Activated effector memory CD4-positive, alpha-beta T cell treated with Interleukin-2 at 50 U/mL for 16 hours (primary cell): ENCODE measurements around the gene MOK.

Source experiments
- DNase-seq: peaks from one replicate; pipeline ENCODE4 v3.0.0-alpha.2; 2020

Gene MOK

GRCh38 chr14:102283631-102284129 is 21.3 kb downstream of the MOK start:
- DNase-seq, result no peak

DNA sequence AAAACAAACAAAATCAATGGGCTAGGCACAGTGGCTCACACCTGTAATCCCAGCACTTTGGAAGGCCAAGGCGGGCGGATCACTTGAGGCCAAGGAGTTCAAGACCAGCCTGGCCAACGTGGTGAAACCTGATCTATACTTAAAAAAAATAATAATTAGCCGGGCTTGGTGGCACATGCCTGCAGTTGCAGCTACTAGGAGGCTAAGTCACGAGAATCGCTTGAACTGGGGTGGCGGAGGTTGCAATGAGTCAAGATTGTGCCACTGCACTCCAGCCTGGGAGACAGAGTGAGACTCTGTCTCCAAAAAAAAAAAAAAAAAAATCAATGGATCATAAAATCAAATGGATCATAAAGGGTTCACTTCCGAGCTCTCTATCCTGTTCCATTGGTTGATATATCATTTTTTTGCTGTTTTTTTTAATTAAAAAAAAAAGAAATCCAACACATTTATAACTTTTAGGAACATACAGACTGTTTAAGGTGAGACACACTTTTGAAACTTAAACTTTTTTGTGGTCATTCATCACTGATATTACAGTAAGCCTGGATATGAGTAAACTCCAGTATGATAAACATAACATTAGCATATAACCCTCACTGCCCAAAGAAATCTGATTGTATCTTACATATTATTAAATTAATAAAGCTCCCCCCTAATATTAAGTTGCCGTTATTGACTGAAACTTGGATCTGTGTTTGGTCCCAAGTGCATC is 22.1 kb downstream of the MOK start:
- DNase-seq, result no peak

GRCh38 chr14:102280376-102280962 is 24.5 kb downstream of the MOK start:
- no peak for DNase-seq

- no peak for DNase-seq
Observed at GRCh38 chr14:102279688-102280348, 25.1 kb downstream of the MOK start.

GRCh38 chr14:102279282-102279681 is 25.7 kb downstream of the MOK start:
- no peak for DNase-seq

DNA sequence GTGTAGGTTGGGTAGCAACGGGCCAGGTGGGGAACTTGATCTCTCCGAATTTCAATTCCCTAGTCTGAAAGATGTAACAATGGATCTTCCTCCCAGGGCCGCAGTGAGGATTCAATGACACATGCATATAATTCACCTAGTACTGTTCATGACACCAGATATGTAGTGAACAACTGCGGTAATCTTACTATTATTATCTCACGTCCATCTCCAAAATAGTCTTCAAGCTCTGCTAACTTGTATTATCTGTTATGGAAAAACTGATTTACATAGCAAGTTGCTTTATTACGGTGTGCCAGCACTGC is 26.4 kb downstream of the MOK start:
- DNase-seq, result no peak

DNA sequence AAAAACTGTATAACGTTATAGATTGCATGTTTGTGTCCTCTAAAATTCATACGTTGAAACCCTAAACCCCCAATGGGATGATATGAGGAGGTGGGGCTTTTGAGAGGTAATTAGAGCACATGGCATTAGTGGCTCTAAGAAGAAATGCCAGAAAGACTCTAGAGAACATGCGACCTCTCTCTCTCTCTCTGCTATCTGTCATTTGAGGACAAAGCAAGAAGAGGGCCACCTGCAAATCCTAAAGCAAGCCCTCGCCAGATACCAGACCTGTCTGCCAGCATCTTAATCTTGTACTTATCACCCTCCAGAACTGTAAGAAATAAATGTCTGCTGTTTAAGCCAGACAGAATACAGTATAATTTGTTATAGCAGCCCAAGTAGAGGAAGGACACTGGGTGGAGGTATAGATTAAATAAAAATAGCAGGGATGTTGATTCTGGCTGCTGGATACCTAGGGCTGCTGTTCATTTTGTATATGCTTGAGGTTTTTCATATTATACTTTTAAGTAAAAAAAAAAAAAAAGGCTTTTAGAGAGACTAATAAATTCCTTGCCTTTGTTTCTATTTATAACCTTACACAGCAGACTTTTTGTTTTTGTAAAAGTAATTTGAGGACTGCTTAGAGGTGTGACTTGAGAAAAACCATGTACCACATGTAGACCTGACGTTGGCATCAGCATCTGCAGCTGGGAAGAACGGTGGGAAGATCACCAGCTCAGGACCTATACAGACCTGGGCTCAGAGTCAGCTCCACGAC is 26.9 kb downstream of the MOK start:
- DNase-seq, result no peak

DNA sequence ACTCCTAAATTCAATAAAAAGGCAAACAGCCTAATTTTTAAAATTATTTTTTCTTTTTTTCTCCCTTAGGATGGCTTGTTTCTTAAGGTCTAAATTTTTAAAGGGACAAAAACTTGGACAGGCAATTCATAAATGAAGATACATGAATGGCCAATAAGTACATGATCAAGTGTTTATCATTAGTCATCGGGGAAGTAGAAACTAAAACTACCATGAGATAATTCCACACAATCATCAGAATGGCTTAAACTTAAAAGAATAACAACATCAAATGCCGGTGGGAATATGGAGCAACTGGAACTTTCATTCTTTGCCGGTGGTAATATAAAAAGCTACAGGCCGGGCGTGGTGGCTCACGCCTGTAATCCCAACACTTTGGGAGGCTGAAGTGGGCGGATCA is 29.1 kb downstream of the MOK start:
- DNase-seq, result no peak

- no peak for DNase-seq
Observed at GRCh38 chr14:102272392-102272791, 32.6 kb downstream of the MOK start.

- no peak for DNase-seq
Observed at GRCh38 chr14:102264775-102265174, 40.2 kb downstream of the MOK start.

GRCh38 chr14:102264355-102264754 is 40.6 kb downstream of the MOK start:
- no peak for DNase-seq

GRCh38 chr14:102262929-102263462 is 42.0 kb downstream of the MOK start:
- no peak for DNase-seq

- no peak for DNase-seq
Observed at GRCh38 chr14:102258136-102258535, 46.8 kb downstream of the MOK start.

- DNase-seq, result no peak
Observed at GRCh38 chr14:102256716-102257115, 48.2 kb downstream of the MOK start.

GRCh38 chr14:102255401-102256190 is 49.4 kb downstream of the MOK start:
- no peak for DNase-seq

DNA sequence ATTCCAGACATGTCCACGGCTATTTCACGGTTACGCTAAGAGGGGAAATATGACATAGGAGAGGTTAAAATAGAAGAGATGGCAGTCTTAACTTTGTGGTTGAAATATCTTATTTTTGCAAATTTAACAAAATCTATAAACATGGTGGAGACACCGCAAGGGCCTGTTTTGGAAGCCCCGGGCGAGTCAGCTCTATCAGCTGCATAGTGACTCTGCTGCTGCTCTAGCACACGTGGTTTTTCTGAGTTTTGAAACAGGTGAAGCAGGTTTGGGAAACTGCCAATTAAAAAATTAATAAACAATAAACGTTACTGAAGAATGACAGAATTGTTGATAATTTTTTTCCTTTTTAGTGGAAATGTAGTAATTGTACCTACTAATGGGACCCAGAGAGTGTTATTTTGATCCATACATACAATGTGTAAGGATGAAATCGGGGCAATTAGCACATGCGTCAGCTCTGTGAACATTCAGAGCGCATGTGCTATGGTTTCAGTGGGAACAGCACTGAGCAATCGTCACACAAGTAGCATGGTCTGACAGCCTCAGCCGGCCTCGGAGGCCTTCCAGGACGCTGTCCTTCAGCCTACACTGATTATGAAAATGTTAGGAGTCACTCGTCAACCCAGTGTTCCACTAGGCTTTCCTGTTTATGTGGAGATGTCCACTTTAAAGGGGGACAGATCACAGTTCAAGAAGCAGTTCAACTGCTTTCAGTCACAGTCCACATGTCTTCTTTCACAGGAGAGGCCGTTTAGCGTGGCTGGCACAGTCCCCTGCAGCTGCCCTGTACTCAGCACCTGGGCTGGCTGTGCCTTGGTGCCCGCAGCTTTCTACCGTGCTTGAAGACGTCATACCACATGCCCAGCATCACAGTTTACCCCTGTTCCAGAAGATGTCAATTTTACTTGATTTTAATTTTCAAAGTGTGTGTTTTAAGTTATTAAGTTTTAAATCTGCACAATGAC is 51.8 kb downstream of the MOK start:
- no peak for DNase-seq

- DNase-seq, result no peak
Observed at GRCh38 chr14:102251161-102251560, 53.8 kb downstream of the MOK start.

DNA sequence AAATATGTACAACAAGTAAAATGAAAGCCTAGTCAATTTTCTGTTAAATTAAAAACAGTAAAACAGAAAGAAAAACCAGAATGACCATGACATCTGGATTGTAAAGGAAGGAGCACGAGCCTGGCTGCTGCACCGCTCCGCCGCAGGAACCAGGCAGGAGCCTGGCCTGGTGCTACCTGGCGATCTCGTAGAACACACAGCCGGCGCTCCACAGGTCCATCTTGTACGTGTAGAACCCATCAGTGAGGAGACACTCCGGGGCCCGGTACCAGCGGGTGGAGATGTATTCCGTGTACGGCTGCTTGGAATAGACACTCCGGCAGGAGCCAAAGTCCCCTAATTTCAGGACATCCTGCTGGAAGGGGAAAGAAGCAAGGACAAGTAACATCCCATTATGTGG is 54.3 kb downstream of the MOK start:
- DNase-seq, result no peak

- DNase-seq, result no peak
Observed at GRCh38 chr14:102249981-102250380, 55.0 kb downstream of the MOK start.

GRCh38 chr14:102249041-102249440 is 55.9 kb downstream of the MOK start:
- DNase-seq, result no peak

DNA sequence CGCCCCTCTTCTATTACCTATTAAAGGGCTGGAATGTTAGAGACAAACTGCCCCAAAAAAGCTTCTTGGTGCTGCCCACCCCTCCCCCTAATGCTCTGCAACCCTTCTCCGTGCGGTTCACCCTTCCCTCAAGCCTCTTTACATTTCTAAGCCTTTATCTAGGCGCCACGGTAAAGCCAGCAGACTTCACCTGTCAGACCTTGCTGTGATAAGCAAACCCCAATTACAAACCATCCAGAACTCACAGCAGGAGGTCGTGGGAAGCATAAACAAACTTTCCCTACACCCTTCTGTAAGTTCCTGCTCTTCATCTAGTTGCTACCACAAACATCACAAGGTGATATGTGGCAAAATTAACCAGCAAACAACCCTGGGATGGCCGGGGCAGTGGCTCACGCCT is 56.8 kb downstream of the MOK start:
- no peak for DNase-seq
